ENCODE results near the gene RGR.

DNA sequence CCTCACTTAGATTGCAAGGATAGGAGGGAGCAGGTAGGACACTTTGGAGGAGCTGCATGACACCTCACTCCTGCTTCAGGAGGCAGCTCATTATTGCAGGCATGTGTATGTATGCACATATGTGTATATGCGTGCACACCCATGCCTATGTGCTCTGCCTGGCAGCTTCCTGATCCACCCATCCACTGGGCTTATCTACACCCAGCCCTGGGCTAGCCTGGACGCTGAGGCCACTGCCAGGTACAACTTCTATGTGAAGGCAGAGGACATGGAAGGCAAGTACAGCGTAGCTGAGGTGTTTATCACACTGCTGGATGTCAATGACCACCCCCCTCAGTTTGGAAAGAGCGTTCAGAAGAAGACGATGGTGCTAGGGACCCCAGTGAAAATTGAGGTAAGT, 32.8 kb upstream of the RGR start:
- TF ChIP-seq POLR2A (IDR thresholded peaks at IDR 0.05): no peak
- TF ChIP-seq CTCF (IDR thresholded peaks at IDR 0.05): no peak

All from Peyer's patch (tissue), 4 donors.